ENCODE data around the gene PNKP. TPM values are rescaled to one million over a fixed set of nuclear protein-coding genes. Genes with fewer than 3 reads are reported as not detected.

Gene PNKP
- total and polyA plus RNA-seq, 9 of the 15 experiments (the other 6 are each of a cell fraction or from before 2014, with no cell fraction given): 2.8 to 85.4 (median 25.3) TPM

GRCh38 chr19:49871349-49871985 is 4.1 kb upstream of the PNKP start (continued):
- TF ChIP-seq CTCFL (IDR thresholded peaks at IDR 0.05; ENCODE audit: borderline replicate concordance, insufficient read depth, low read depth, low read length, poor library complexity, severe bottlenecking): no peak
- no peak for TF ChIP-seq MTA2 (IDR thresholded peaks at IDR 0.05; ENCODE audit: low read depth)
- no peak for TF ChIP-seq ZNF77 (CRISPR knock-in tag; IDR thresholded peaks at IDR 0.05)
- no peak for TF ChIP-seq MLLT1 (IDR thresholded peaks at IDR 0.05)
- TF ChIP-seq CAMTA2 (CRISPR knock-in tag; conservative IDR thresholded peaks at IDR 0.05): no peak
- no peak for TF ChIP-seq HMGN3 (IDR thresholded peaks at IDR 0.05; ENCODE audit: borderline replicate concordance, extremely low read depth, insufficient read length, low read depth, low read length)
- TF ChIP-seq KDM1A (IDR thresholded peaks at IDR 0.05): 0 out of 4 replicates have a peak, but pooled peaks of 1 of the 2 experiments have one; percentile 16
- no peak for TF ChIP-seq LEF1 (IDR thresholded peaks at IDR 0.05)
- no peak for TF ChIP-seq ZNF232 (CRISPR knock-in tag; IDR thresholded peaks at IDR 0.05)
- no peak for TF ChIP-seq ZNF431 (CRISPR knock-in tag; IDR thresholded peaks at IDR 0.05)
- TF ChIP-seq ZFP36 (IDR thresholded peaks at IDR 0.05; ENCODE audit: low read depth, low read length, partially characterized antibody): peak; percentile 98
- TF ChIP-seq ZNF609 (CRISPR knock-in tag; IDR thresholded peaks at IDR 0.05; ENCODE audit: borderline replicate concordance): no peak
- TF ChIP-seq DPF2 (IDR thresholded peaks at IDR 0.05): no peak
- no peak for TF ChIP-seq JUND (IDR thresholded peaks at IDR 0.05; ENCODE audit: borderline replicate concordance, low read depth, low read length)
- TF ChIP-seq JUND (tag; IDR thresholded peaks at IDR 0.05; ENCODE audit: borderline replicate concordance, low read depth, low read length): no peak
- TF ChIP-seq NFRKB (IDR thresholded peaks at IDR 0.05; ENCODE audit: low read depth): no peak
- no peak for TF ChIP-seq NCOR1 (IDR thresholded peaks at IDR 0.05)
- TF ChIP-seq TFAP4 (CRISPR knock-in tag; IDR thresholded peaks at IDR 0.05; ENCODE audit: borderline replicate concordance): 0 out of 2 replicates have a peak, but pooled peaks have one; percentile 15
